HepG2 (cell line): ENCODE measurements around the gene RMI1. TPM values are rescaled to one million over a fixed set of nuclear protein-coding genes. Genes with fewer than 3 reads are reported as not detected.

ENCODE experiments used
- ATAC-seq: fragments of 200-7000 bp; cut with Tn5 transposase; 3 replicates; pipeline ENCODE4 v1.9.1; 2020; ENCODE audit warnings: mild to moderate bottlenecking, moderate library complexity
- BruUV-seq: library from RNA; stranded (reverse); fragments of 400-500 nt; replicated peaks from 2 replicates; lab custom pipeline; 2021; lab: Mats Ljungman, UMichigan
- CTCF ChIA-PET: fragments of 300-600 bp; formaldehyde crosslinking; extraction: SDS; loops from one replicate; lab custom pipeline; 2021; ENCODE audit warnings: low total read pairs, inconsistent platforms, low intra/inter-chr PET ratio; lab: Yijun Ruan, JAX
- POLR2A ChIA-PET: fragments of 350-600 bp; sonication (Branson Sonifier 250); formaldehyde crosslinking; loops from one replicate; lab custom pipeline; 2020; ENCODE audit warnings: antibody characterized with exemption, inconsistent platforms; lab: Yijun Ruan, JAX
- DNase-seq: peaks from one replicate; pipeline ENCODE4 v3.0.0-alpha.2; 2015; ENCODE audit warnings: low spot score
- FAIRE-seq: peaks from 3 replicates; lab custom pipeline; 2011; peaks lifted over from hg19 to GRCh38; lab: Jason Lieb, UNC
- H2AFZ ChIP-seq: one replicate; pipeline ENCODE4 v1.6.1; 2011; ENCODE audit warnings: low read length, inconsistent platforms
- H3K27ac ChIP-seq: fragments of 300-600 bp; 3 replicates; pipeline ENCODE4 v1.8.0; 2011; ENCODE audit warnings: mixed run types, mild to moderate bottlenecking, mixed read lengths, low read length, inconsistent platforms; ENCODE audit not compliant: insufficient read depth; ENCODE audit errors: extremely low read length
- H3K27me3 ChIP-seq, 2 experiments: fragments of 200-600 bp in 1 of 2; 2 replicates in 1 of 2; 3 replicates in 1 of 2; pipeline versions ENCODE4 v1.6.0 to v1.8.0; 2011; ENCODE audit warnings: low read length in 2 of 2, mild to moderate bottlenecking in 2 of 2, moderate library complexity in 2 of 2, inconsistent platforms in 1 of 2; ENCODE audit not compliant: insufficient read depth in 2 of 2, control insufficient read depth in 1 of 2
- H3K36me3 ChIP-seq, 2 experiments: fragments of 200-600 bp in 1 of 2; replicated peaks in 1 of 2; 2 replicates in 1 of 2; 3 replicates in 1 of 2; pipeline versions ENCODE4 v1.5.1 to v1.8.0; 2011; ENCODE audit warnings: low read length in 2 of 2, inconsistent platforms in 1 of 2; ENCODE audit not compliant: insufficient read depth in 2 of 2, control insufficient read depth in 1 of 2
- H3K4me1 ChIP-seq: 2 replicates; pipeline ENCODE4 v1.5.1; 2012; ENCODE audit warnings: low read length, inconsistent platforms; ENCODE audit not compliant: insufficient read depth
- H3K4me2 ChIP-seq: 2 replicates; pipeline ENCODE4 v1.6.0; 2011; ENCODE audit warnings: low read depth, low read length, inconsistent platforms
- H3K4me3 ChIP-seq, 3 experiments: fragments of 200-600 bp in 1 of 3; sonication (generic), shearing (Covaris generic) in 1 of 3; replicated peaks in 1 of 3; 2 replicates each; pipeline ENCODE4 v1.5.1; 2011 to 2016; ENCODE audit warnings: low read length in 3 of 3, inconsistent platforms in 2 of 3, low read depth in 2 of 3, mild to moderate bottlenecking in 2 of 3, control low read depth in 1 of 3, mixed read lengths in 1 of 3; ENCODE audit not compliant: insufficient read depth in 1 of 3
- H3K79me2 ChIP-seq: one replicate; pipeline ENCODE4 v1.6.1; 2011; ENCODE audit warnings: low read length, inconsistent platforms; ENCODE audit not compliant: insufficient read depth
- H3K9ac ChIP-seq: 2 replicates; pipeline ENCODE4 v1.6.0; 2011; ENCODE audit warnings: mild to moderate bottlenecking, low read depth, low read length, inconsistent platforms; ENCODE audit not compliant: insufficient read depth
- H3K9me3 ChIP-seq: 2 replicates; pipeline ENCODE4 v1.5.1; 2012; ENCODE audit warnings: mild to moderate bottlenecking, low read length
- H4K20me1 ChIP-seq: 2 replicates; pipeline ENCODE4 v1.6.0; 2011; ENCODE audit warnings: inconsistent platforms, mild to moderate bottlenecking, low read length, moderate library complexity; ENCODE audit not compliant: insufficient read depth
- CTCF ChIP-seq: sonication (generic); formaldehyde crosslinking; IDR thresholded peaks from 2 replicates; pipeline ENCODE4 v1.5.0; 2020; ENCODE audit warnings: mild to moderate bottlenecking, missing genetic modification reagents, moderate library complexity
- FOSL2 ChIP-seq: sonication (generic); formaldehyde crosslinking; IDR thresholded peaks from 2 replicates; pipeline ENCODE4 v1.4.0; 2020; ENCODE audit warnings: missing genetic modification reagents
- GZF1 ChIP-seq: sonication (generic); formaldehyde crosslinking; IDR thresholded peaks from 2 replicates; pipeline ENCODE4 v1.5.1; 2020; ENCODE audit warnings: mild to moderate bottlenecking, missing genetic modification reagents
- HOXA3 ChIP-seq: sonication (generic); formaldehyde crosslinking; IDR thresholded peaks from 2 replicates; pipeline ENCODE4 v1.5.0; 2020; ENCODE audit warnings: missing genetic modification reagents
- JUNB ChIP-seq: sonication (generic); formaldehyde crosslinking; IDR thresholded peaks from 2 replicates; pipeline ENCODE4 v1.8.0; 2022; ENCODE audit warnings: missing genetic modification reagents, mild to moderate bottlenecking, borderline replicate concordance
- KLF15 ChIP-seq: sonication (generic); formaldehyde crosslinking; IDR thresholded peaks from 2 replicates; pipeline ENCODE4 v1.8.1; 2023; ENCODE audit warnings: borderline replicate concordance, mild to moderate bottlenecking, inconsistent platforms, missing genetic modification reagents, mixed read lengths
- PHF8 ChIP-seq: sonication (generic); formaldehyde crosslinking; IDR thresholded peaks from 2 replicates; pipeline ENCODE4 v1.5.0; 2020; ENCODE audit warnings: missing genetic modification reagents
- ZNF263 ChIP-seq: sonication (generic); formaldehyde crosslinking; IDR thresholded peaks from 2 replicates; pipeline ENCODE4 v1.4.0; 2020; ENCODE audit warnings: missing genetic modification reagents
- ZNF629 ChIP-seq: sonication (generic); formaldehyde crosslinking; conservative IDR thresholded peaks from 2 replicates; pipeline ENCODE4 v1.5.0; 2020; ENCODE audit warnings: missing genetic modification reagents
- ZNF670 ChIP-seq: sonication (generic); formaldehyde crosslinking; IDR thresholded peaks from 2 replicates; pipeline ENCODE4 v1.8.0; 2022; ENCODE audit warnings: mild to moderate bottlenecking, missing genetic modification reagents, borderline replicate concordance
- ZNF746 ChIP-seq: sonication (generic); formaldehyde crosslinking; IDR thresholded peaks from 2 replicates; pipeline ENCODE4 v1.8.0; 2022; ENCODE audit warnings: mild to moderate bottlenecking, missing genetic modification reagents
- ZNF879 ChIP-seq: sonication (generic); formaldehyde crosslinking; IDR thresholded peaks from 2 replicates; pipeline ENCODE4 v1.8.1; 2023; ENCODE audit warnings: missing genetic modification reagents
- WGBS: methylation state at CpG from one replicate; pipeline ENCODE4 v1.1.6; 2017; ENCODE audit warnings: low lambda C conversion rate; 5-methylcytosine and 5-hydroxymethylcytosine counted together
- in situ Hi-C: cut with HindIII; loops from 2 replicates; pipeline ENCODE4 v1.10.0; 2017; ENCODE audit warnings: low pct_unique_long_range_greater_than_20kb; ENCODE audit not compliant: extremely low pct_ligation_motif_present
- intact Hi-C: fragments of 100-400 bp; cut with micrococcal nuclease; formaldehyde crosslinking; loops from one replicate; pipeline ENCODE4 v1.10.0; 2022; ENCODE audit not compliant: unreplicated experiment
- polyA plus RNA-seq, 8 experiments: library from polyadenylated mRNA; depleted of rRNA in 3 of 8; stranded (reverse) in 7 of 8; unstranded in 1 of 8; fragments of >200 nt; fragmentation: Illumina TruSeq in 4 of 8; extraction: Trizol in 4 of 8; gene quantifications; 2 replicates each; pipeline versions ENCODE4 v1.2.1 to v1.2.3, GENCODE V29; 2011 to 2016; ENCODE audit warnings: low read depth in 4 of 8, missing spikeins in 1 of 8, mixed read lengths in 1 of 8; ENCODE audit not compliant: insufficient read depth in 1 of 8
- total RNA-seq, 5 experiments: library from RNA; depleted of rRNA; stranded (reverse); fragments of >200 nt; fragmentation: Illumina TruSeq; extraction: Trizol; gene quantifications; 2 replicates each; pipeline ENCODE4 v1.2.3, GENCODE V29; 2016; ENCODE audit warnings: low read depth in 1 of 5

The RMI1 gene
- total and polyA plus RNA-seq, 2 of the 13 experiments (the other 11 are each of a cell fraction or from before 2014, with no cell fraction given) = 0.54 to 3.7 TPM

GRCh38 chr9:83999141-83999918, 18.7 kb downstream of the RMI1 start:
- H2AFZ ChIP-seq = no peak overlapping the region
- WGBS = 91% methylated on average over 2 of the region's 2 CpGs
- peaks cover 8% of the 10 kb centered on the region for H3K79me2 ChIP-seq
- no peak overlapping the region for H3K4me3 ChIP-seq
- no peaks in the 10 kb centered on the region for H4K20me1 ChIP-seq
- H3K27ac ChIP-seq = no peak overlapping the region
- ChIA-PET POLR2A (no interaction called here), CTCF (no interaction called here)
- FAIRE-seq (no peak), DNase-seq (no peak), ATAC-seq (no peak)
- H3K36me3 ChIP-seq = peaks cover 0 to 23% of the 10 kb centered on the region in 2 experiments; a peak in 4 of 5 replicates
- no peaks in the 10 kb centered on the region for H3K27me3 ChIP-seq
- H3K9ac ChIP-seq = no peak overlapping the region
- BruUV-seq = no TSS peak
- no peak overlapping the region for H3K4me2 ChIP-seq
- no peaks in the 10 kb centered on the region for H3K4me1 ChIP-seq
- H3K9me3 ChIP-seq = no peaks in the 10 kb centered on the region
- intact Hi-C loops (no loop called here), in situ Hi-C loops (no loop called here)
- TF ChIP-seq JUNB (CRISPR knock-in tag) (no peak), ZNF670 (CRISPR knock-in tag) (no peak)
- TF ChIP-seq, all 625 proteins: peak for 0

GRCh38 chr9:84000186-84000585, 19.6 kb downstream of the RMI1 start:
- no peak overlapping the region for H3K9ac ChIP-seq
- ATAC-seq (no peak), FAIRE-seq (no peak), DNase-seq (no peak)
- no peaks in the 10 kb centered on the region for H3K27me3 ChIP-seq
- intact Hi-C loops = no loop called here
- no peaks in the 10 kb centered on the region for H3K4me1 ChIP-seq
- no peak overlapping the region for H2AFZ ChIP-seq
- 95% methylated on average over 3 of the region's 3 CpGs for WGBS
- no TSS peak for BruUV-seq
- no peaks in the 10 kb centered on the region for H3K9me3 ChIP-seq
- H3K36me3 ChIP-seq = peaks cover 0 to 23% of the 10 kb centered on the region in 2 experiments; a peak in 4 of 5 replicates
- H4K20me1 ChIP-seq = no peaks in the 10 kb centered on the region
- H3K79me2 ChIP-seq = peaks cover 5% of the 10 kb centered on the region
- H3K4me2 ChIP-seq = no peak overlapping the region
- in situ Hi-C loops = no loop called here
- no peak overlapping the region for H3K27ac ChIP-seq
- CTCF ChIA-PET = no interaction called here
- H3K4me3 ChIP-seq = no peak overlapping the region
- no peak for TF ChIP-seq ZNF746 (CRISPR knock-in tag)
- TF ChIP-seq FOSL2 (CRISPR knock-in tag) = no peak
- TF ChIP-seq ZNF629 (CRISPR knock-in tag) = no peak
- no peak for TF ChIP-seq PHF8 (CRISPR knock-in tag)
- no peak for TF ChIP-seq CTCF
- TF ChIP-seq HOXA3 (CRISPR knock-in tag) = no peak
- no peak for TF ChIP-seq ZNF263 (CRISPR knock-in tag)
- no peak for TF ChIP-seq ZNF879 (CRISPR knock-in tag)
- TF ChIP-seq GZF1 (CRISPR knock-in tag) = no peak
- no peak for TF ChIP-seq KLF15 (CRISPR knock-in tag)
- POLR2A ChIA-PET = no interaction called here
